ENCODE data around the gene MINK1. TPM values are rescaled to one million over a fixed set of nuclear protein-coding genes. Genes with fewer than 3 reads are reported as not detected.

The MINK1 gene
- total RNA-seq, 1 donor from 2014 or later: 18.4 TPM

DNA sequence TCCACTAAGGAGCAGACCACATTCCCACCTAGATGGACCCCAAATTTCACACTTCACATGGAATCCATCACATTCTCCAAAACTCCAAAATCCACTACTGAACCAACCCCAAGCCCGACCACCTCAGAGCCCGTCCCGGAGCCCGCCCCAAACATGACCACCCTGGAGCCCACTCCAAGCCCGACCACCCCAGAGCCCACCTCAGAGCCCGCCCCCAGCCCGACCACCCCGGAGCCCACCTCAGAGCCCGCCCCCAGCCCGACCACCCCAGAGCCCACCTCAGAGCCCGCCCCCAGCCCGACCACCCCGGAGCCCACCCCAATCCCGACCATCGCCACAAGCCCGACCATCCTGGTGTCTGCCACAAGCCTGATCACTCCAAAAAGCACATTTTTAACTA, 100.5 kb downstream of the MINK1 start:
- DNase-seq: no peak

DNA sequence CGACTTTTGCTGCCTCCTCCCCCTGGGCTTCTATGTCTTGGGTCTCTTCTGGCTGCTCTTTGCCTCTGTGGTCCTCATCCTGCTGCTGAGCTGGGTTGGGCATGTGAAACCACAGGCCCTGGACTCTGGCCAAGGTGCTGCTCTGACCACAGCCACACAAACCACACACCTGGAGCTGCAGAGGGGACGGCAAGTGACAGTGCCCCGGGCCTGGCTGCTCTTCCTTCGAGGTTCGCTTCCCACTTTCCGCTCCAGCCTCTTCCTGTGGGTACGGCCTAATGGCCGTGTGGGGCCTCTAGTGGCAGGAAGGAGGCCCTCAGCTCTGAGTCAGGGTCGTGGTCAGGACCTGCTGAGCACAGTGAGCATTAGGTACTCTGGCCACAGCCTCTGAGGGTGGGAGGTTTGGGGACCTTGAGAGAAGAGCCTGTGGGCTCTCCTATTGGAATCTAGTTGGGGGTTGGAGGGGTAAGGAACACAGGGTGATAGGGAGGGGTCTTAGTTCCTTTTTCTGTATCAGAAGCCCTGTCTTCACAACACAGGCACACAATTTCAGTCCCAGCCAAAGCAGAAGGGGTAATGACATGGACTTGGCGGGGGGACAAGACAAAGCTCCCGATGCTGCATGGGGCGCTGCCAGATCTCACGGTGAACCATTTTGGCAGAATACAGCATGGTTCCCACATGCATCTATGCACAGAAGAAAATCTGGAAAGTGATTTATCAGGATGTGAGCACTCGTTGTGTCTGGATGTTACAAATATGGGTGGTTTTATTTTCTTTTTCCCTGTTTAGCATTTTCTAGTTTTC, 101.2 kb downstream of the MINK1 start:
- DNase-seq: no peak

DNA sequence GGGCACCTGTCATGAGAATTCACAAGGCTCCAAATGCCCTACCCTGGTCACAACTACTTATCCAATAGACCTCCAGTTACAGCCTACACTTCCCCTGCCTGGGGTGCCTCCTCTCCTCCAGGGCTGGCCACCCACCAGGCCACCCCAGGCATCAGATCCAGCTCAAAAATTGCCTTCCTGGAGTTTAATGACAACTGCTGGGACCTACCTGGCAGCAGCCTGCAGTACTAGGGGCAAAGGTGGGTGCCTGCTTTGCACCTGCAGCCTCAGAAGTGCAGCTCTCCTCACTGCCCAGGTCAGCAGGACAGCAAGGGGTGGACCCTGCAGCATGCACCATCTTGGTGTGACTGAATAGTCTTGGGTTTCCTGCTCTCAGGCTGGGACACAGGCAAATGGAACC, 102.5 kb downstream of the MINK1 start:
- no peak for DNase-seq

DNA sequence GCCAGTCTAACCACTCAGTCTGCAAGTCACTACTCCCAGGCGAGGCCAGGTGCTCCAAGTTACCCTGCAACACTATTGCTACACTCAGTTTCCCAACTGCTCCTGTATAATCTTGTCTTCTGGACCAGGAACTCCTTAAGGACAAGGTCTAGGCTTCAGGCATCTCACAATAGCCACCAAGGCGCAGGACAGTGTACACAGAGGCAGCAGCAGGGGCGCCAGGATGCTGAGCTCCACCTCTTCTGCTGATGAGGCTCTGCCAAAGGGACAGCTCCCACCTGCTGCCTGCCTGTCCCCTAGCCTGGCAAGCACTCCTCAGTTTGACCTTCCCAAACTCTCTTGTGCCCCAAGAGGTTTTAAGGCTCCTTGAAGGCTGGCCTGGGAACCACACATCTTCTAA, 103.3 kb downstream of the MINK1 start:
- DNase-seq: no peak

DNA sequence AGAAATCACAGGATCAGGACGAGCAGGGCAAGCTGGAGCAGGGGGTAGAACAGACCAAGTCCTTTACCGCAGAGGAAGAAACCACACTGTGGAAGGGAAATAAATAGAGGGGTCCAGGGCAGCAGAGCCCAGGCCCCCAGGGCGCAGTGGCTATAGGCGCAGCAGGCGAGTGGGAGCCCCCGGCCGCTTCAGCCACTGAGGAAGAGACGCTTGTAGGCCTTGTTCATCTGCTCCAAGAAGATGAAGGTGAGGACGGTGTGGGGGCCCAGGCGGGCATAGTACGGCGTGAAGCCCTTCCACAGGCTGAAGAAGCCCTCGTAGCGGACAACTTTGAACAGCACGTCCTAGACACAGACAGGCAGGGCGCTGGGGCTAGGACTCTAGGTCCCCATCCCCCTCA, 104.4 kb downstream of the MINK1 start:
- DNase-seq: no peak

DNA sequence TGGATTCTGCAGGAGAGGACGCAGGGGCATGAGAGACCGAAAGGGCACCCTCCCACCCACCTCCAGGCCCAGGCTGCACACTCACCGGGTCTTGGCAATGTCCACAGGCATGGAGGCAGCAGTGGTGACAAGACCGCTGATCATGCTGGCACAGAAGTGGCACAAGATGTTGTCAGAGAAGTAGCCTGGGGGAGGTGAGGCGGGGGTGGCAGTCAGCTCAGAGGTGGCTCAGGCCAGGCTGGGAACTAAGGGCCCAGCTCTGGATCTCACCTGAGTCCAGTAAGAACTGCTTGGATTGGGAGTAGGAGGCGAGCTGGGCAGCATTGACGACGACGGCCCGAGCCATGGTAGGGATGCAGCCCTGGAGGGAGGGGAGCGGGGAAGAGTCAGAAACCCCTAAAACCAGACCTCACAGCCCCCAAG, 104.9 kb downstream of the MINK1 start:
- no peak for DNase-seq

DNA sequence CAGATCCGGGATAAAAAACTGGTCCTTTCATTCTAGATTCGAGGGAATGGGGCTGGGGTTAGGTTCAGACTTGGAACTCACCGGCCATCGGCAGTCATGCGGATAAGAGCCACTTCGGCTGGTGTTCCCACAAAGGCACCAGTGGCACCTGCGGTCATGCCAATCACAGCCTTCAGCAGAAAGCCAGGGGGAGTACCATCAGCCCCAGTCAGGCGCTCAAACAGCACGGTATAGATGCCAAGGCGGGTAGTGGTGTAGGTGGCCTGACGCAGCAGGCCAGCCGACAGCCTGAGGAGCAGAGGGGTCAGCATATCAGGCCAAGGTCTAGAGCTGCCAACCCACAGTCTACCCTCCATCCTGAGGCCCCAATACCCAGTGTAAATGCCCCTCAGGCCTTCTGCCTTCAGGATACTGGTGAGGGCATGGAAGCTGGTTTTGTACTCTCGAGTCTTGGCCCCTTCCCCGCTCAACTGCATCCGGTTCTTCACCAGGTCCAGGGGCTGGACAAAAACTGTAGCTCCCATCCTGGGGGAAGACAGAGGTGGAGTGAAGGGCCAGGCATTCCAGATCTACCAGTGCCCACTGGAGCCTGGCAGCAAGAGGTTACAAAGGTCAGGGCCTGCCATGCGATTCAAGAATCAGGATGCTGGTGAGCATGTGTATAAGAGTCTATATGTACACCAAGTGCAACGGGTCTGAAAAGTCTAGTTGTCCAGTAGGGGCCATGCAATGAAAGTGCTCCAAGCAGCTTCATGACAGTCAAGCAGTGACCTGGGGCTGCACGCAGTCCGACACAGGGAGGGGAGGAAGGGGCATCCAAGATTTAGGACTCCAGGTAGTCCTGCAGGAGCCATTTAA, 105.8 kb downstream of the MINK1 start:
- no peak for DNase-seq

DNA sequence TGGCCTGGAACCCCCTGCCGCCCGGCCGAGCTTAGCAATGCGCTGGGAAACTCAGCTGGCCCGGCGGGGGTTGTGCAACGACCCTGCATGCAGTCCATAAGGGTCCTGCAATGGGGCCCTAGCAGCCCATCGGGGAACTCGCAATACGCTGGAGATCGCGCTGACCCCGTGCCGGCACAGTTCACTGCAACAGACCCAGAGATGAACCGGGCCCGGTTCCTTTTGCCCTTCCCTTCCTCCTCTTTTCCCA, 106.3 kb downstream of the MINK1 start:
- no peak for DNase-seq

DNA sequence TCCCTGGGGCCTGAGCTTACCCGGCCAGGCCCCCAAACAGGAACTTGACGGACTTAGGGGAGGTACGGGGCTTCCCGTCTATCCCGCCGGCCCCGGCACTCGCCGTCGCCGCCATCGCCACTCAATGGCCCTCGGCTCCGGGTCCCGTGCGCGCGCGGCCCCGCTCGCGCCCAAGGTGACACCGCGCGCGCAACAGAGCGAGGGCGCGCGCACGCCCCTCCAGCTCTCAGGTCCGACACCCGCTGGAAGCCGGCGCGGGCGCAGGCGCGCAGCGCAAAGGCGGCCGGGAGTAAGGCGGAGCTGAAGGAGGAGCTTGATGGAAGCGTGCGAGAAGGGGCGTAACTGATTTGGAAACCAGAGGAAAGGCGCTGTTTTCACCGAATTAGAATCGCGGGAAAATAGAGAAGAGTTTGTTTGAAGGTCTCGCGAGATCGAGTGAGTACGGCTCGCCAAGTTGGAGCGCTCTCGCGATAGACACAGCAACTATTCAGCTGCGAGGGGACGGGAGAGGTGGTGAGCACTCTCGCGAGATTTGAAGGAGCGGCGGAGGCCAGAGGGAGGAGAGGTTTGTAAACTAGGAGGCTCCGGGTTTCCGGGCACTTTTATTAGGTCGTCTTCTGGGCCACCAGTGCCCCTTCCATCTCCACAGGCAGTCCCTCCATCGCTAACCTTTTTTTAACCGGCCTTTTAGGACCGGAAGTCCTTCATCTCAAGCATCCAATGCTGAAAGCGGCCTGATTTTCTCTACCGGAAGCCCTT, 106.8 kb downstream of the MINK1 start, which contains the start of the genes RNF167 and SLC25A11:
Gene RNF167, plus strand, starts transcription at position 473 of the 759 bp plus-strand sequence. CDS start 642 bp downstream, outside the sequence.
Gene SLC25A11, minus strand, starts transcription at position 251 of the 759 bp plus-strand sequence. Its CDS starts 136 bp downstream, at position 115.
- peak; percentile 97 for DNase-seq

DNA sequence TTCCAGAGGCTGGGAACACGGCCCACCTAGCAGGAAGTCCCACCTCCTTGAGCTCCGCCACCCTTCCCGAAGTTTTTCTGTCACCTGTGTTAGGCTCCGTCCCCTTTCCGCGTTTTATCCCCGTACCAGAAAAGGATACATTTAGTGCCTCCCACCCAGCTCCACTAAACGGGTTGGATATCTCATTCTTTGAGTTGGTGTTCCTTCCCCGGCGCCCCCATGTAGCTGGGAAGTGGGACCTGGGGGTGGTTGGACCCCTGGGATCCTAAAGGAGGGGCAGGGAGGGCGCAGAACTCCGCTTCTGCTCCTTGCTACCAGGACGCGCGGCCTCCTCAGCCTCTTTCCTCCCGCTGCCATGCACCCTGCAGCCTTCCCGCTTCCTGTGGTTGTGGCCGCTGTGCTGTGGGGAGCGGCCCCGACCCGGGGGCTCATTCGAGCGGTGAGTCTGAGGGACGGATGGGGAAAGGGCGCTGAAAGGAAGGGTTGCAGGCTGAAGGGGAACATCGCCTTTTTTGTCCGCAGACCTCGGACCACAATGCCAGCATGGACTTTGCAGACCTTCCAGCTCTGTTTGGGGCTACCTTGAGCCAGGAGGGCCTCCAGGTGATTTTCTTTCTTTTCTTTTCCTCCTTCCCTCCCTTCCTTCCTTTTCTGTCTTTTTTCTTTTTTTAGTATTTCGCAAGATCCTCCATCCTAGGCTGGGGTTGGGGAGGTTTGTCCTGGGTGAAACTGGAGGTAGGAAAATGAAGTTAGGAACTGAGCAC, 107.6 kb downstream of the MINK1 start:
- DNase-seq: no peak

DNA sequence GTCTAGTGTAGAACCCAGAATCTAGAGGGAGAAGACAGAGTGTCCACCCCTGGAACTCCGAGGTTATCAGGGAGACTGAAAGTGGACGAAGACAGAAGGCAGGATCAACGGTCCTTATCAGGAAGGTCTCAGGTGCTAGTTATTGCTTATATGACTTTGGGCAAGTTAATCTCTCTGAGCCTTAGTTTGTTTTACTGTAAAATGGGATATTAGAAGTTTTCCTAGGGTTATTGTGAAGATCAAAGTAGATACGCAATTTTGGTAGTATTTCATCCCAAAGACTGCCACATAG, 108.1 kb downstream of the MINK1 start:
- DNase-seq: no peak

DNA sequence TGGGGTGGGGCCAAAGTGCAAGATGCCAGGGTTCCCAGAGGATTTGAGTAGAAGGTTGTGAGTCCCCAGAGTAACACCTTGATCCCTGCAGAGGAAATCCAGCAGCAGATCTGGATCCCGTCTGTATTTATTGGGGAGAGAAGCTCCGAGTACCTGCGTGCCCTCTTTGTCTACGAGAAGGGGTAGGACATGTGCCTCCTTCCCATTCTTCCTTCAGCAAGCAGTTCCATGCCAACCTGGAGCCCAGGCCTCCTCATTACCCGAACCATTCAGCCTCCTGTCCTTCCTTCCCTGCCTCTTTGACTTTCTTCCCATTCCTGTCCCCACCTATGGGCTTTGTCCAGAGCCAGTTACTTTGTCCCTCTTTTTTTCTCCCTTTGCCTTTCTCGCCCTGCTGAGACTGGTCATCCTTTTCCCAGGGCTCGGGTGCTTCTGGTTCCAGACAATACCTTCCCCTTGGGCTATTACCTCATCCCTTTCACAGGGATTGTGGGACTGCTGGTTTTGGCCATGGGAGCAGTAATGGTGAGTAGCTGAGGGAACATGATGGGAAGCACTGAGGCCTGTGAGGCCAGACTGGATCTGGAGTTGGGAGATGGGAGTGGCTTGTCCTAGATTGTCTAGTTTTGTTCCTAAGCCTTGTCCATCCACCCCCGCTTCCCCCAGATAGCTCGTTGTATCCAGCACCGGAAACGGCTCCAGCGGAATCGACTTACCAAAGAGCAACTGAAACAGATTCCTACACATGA, 109.8 kb downstream of the MINK1 start:
- no peak for DNase-seq

DNA sequence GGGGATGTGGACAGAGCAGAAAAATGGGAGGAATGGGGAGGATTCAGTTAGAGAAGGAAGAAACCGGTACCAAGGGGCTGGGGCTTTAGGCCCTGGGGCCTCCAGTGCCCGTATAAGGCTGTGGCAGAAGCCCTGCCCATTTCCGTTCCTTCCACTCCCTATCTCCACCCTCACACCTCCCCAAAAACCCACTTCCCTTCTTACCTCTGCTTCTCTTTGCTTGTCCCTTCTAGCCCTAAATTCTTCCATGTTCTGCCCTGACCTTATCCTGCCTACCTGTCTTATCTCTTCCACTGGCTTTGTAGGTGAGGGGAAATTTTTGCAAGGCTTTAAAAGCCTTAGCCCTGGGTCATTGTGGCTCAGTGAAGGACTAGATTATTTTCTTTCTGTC, 111.0 kb downstream of the MINK1 start:
- no peak for DNase-seq

DNA sequence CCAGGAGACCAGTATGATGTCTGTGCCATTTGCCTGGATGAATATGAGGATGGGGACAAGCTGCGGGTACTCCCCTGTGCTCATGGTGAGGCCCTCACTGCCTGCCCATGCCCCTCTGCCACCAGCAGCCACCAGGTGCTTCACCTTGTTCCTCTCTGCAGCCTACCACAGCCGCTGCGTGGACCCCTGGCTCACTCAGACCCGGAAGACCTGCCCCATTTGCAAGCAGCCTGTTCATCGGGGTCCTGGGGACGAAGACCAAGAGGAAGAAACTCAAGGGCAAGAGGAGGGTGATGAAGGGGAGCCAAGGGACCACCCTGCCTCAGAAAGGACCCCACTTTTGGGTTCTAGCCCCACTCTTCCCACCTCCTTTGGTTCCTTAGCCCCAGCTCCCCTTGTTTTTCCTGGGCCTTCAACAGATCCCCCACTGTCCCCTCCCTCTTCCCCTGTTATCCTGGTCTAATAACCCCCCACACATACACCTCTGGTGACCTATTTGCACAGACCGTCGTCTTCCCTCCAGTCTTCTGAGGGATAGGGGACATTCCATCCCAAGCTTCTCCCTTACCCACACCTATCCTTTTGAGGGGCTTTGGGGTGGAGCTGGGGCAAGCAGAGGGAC, 111.5 kb downstream of the MINK1 start:
- no peak for DNase-seq

DNA sequence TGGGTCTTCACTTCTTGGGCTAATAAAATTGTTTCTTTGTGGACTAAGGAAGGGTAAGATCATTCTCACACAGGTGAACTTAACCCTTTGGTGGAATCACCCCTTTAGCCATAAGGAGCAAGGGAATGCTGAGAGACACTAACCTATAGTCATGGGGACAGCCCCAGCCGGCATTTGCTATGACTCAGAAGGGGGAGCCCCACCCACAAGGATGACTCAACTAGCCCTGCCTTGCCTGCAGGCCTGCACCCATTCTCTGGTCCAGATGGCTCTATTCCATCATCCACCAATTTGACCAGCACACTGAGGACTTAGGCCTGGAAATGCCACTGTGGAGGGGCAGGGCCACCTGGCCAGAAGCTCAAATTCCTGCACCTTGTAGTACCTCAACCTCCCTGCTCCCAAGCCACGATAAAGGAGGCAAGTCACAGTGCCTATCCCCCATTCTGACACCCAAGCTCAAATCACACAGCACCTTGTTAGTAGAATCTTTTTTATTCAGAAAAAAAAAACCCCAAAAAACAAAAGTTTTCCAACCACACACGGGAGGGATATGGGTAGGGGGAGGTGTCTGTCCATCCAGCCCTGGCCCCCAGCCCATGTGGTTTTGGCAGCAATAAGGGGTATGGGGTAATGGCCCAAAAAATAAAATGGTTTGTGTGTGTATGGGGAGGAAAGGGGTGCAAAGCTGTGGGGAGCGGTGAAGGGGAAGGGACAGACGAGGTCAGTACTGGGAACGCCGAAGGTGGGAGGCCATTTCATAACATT, 112.2 kb downstream of the MINK1 start:
- peak; percentile 53 for DNase-seq

DNA sequence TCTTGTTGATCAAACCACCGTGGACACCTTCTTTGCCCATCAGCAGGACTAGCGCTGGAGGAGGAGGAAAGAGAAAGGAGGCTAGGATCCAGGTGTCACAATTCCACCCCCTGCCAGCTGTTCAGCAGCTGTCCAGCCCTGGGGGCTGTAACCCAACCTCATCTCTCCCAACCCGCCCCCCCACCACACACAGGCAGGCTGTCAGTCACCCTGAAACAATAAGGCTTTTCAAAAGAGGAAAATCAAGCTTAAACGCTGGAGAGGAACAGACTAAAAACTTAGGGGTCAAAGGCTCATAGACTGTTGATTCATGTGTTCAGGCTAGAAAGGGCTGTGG, 112.8 kb downstream of the MINK1 start:
- DNase-seq: no peak

DNA sequence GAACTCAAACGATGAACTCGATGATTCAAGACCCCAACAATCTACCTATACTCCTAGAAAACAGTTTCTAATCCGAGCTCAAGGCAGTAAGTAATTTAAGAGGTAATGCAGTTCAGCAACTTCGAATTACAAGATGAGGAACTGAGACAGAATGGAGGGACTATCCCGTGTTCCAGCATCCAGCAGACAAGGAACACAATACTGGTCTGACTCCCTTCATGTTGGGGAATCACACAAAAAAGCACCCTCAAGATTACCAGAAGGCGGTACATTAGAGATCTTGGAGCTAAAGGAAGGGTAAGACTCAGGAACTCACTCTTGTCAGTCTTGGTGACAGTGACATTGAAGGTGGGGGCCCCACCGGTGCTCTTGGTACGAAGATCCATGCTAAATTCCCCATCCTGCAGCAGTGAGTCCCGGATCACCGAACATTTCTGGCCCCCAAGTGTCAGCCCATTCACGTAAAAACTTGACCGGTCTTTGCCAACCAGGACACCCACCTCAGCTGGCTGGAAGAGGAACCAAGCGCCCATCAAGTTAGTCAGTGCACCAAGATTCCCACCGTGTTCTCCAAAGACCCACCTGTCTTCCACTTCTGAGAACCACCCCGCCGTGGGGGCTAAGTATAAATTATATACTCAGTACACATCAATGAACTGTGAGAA, 113.3 kb downstream of the MINK1 start:
- no peak for DNase-seq

DNA sequence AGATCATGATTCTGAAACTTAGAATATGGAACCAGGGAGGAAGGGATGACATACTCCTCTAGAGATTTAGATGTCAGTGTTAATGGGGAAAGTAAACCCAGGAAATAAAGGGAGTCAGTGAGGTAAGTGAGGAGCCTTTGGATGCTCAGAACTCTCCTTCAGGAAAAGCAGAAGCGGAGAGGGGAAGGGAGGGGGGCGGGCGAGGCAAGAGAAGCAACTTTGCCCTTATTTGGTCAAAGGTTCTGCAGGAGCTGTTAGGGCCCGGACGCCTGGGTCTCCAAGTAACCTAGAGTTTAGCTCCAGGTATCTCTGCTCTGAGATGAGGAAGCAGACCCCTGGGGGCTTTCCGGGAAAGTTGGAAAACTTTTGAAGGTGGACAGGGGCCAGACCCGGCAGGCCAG, 113.9 kb downstream of the MINK1 start:
- no peak for DNase-seq

Data from occipital lobe (tissue), 2 donors.